Cardiac muscle cell (in vitro differentiated cells and primary cell): ENCODE results near the gene TFR2. TPM values are rescaled to one million over a fixed set of nuclear protein-coding genes. Genes with fewer than 3 reads are reported as not detected.
A peak's percentile ranks its signal among the peaks of the same experiment; 100 is the strongest.

ENCODE experiments used
- DNase-seq, 2 donors: peaks; one replicate each; pipeline versions ENCODE4 v3.0.0 to v3.0.0-alpha.2; 2010 to 2017; ENCODE audit warnings: low read depth in 1 of 2, low spot score in 1 of 2
- H3K27ac ChIP-seq: fragments of 200-600 bp; sonication (generic); 2 replicates; pipeline ENCODE4 v1.5.1; 2016
- H3K27me3 ChIP-seq: fragments of 200-600 bp; sonication (generic); 2 replicates; pipeline ENCODE4 v1.6.0; 2016; ENCODE audit warnings: control low read depth
- H3K36me3 ChIP-seq: fragments of 200-600 bp; sonication (generic); 2 replicates; pipeline ENCODE4 v1.5.1; 2016; ENCODE audit warnings: control low read depth
- H3K4me1 ChIP-seq: fragments of 200-600 bp; sonication (generic); 2 replicates; pipeline ENCODE4 v1.8.1; 2017; ENCODE audit warnings: low read depth, mild to moderate bottlenecking, mixed run types
- H3K4me3 ChIP-seq: fragments of 200-600 bp; sonication (generic); 2 replicates; pipeline ENCODE4 v1.5.1; 2016; ENCODE audit warnings: mild to moderate bottlenecking
- H3K9me3 ChIP-seq: fragments of 200-600 bp; sonication (generic); 2 replicates; pipeline ENCODE4 v1.5.1; 2017; ENCODE audit warnings: low read depth, mild to moderate bottlenecking, control low read depth
- polyA plus RNA-seq: library from polyadenylated mRNA; unstranded; fragments of >200 nt; fragmentation: Nextera tagmentation; extraction: Ambion mirVana; gene quantifications from 2 replicates; pipeline ENCODE4 v1.2.1, GENCODE V29; 2016
- total RNA-seq: library from RNA; depleted of rRNA; stranded (reverse); fragments of >200 nt; gene quantifications from 2 replicates; pipeline ENCODE4 v1.2.3, GENCODE V29; 2016
- TF ChIP-seq, protein P1 (sequence below): IDR thresholded peaks from 2 replicates; pipeline ENCODE4 v1.5.1; 2012; ENCODE audit warnings: low read depth, mild to moderate bottlenecking, low read length

TFR2 gene
- total and polyA plus RNA-seq, 2 experiments from 2014 or later = 0.89 TPM; not detected in 1

- H3K4me1 ChIP-seq = peaks cover 4% of the 10 kb centered on the region
- H3K9me3 ChIP-seq = no peaks in the 10 kb centered on the region
- H3K4me3 ChIP-seq = no peak overlapping the region
- TF ChIP-seq, protein P1, sequence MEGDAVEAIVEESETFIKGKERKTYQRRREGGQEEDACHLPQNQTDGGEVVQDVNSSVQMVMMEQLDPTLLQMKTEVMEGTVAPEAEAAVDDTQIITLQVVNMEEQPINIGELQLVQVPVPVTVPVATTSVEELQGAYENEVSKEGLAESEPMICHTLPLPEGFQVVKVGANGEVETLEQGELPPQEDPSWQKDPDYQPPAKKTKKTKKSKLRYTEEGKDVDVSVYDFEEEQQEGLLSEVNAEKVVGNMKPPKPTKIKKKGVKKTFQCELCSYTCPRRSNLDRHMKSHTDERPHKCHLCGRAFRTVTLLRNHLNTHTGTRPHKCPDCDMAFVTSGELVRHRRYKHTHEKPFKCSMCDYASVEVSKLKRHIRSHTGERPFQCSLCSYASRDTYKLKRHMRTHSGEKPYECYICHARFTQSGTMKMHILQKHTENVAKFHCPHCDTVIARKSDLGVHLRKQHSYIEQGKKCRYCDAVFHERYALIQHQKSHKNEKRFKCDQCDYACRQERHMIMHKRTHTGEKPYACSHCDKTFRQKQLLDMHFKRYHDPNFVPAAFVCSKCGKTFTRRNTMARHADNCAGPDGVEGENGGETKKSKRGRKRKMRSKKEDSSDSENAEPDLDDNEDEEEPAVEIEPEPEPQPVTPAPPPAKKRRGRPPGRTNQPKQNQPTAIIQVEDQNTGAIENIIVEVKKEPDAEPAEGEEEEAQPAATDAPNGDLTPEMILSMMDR = no peak
- no peaks in the 10 kb centered on the region for H3K27me3 ChIP-seq
- H3K36me3 ChIP-seq = peaks cover 28% of the 10 kb centered on the region
- no peak overlapping the region for H3K27ac ChIP-seq
- no peak for DNase-seq
Measured at GRCh38 chr7:100676501-100677306, 35.4 kb upstream of the TFR2 start.

DNA sequence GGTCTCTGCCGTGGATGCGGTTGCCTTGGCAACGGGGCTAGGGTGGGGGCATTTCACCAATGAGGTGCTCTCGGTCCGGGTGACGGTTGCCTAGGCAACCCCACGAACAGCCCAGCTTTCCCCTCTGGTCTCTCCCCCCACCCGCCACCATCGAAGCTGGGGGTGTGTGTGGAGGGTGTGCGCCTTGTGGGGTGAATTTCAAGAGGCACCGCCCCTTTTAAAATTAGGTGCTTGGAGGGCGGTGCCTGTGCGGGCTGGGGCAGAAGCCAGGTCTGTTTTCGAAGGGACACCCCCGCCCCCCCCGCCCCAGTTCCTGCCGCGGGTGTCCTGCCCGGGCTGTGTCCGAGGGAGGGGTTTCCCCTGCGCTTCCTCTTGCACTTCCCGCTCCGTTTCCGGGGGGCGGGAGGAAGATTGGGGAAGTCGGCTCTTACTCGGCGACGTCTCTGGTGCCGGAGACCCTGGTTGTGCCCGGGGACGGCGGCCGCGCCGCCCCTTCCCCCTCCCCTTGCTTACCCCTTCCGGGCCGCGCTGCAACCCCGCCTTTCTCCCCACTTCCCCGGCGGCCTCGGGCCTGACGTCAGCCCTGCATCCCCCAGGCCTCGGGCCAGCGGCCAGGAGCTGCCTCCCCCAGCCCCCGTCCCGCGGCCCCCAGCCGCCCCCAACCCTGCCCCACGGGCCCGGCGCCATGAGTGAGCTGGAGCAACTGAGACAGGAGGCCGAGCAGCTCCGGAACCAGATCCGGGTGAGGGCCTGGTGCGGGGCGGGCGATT, 34.4 kb upstream of the TFR2 start:
- DNase-seq = peak; percentile 34 to 76
- Histone ChIP-seq H3K27me3 (no peaks in the 10 kb centered on the region), H3K9me3 (no peaks in the 10 kb centered on the region), H3K4me3 (peak overlapping the region; percentile 96), H3K27ac (no peak overlapping the region), H3K36me3 (peaks cover 22% of the 10 kb centered on the region), H3K4me1 (peaks cover 4% of the 10 kb centered on the region)
- TF ChIP-seq, protein P1 = no peak

- Histone ChIP-seq H3K36me3 (peaks cover 21% of the 10 kb centered on the region), H3K4me1 (peaks cover 4% of the 10 kb centered on the region), H3K4me3 (peak overlapping the region; percentile 96), H3K9me3 (no peaks in the 10 kb centered on the region), H3K27me3 (peaks cover 5% of the 10 kb centered on the region), H3K27ac (no peak overlapping the region)
- TF ChIP-seq, protein P1 = no peak
- DNase-seq = peak in 1 of 2 donors; percentile 58
Measured at GRCh38 chr7:100675105-100675451, 33.7 kb upstream of the TFR2 start.

DNA sequence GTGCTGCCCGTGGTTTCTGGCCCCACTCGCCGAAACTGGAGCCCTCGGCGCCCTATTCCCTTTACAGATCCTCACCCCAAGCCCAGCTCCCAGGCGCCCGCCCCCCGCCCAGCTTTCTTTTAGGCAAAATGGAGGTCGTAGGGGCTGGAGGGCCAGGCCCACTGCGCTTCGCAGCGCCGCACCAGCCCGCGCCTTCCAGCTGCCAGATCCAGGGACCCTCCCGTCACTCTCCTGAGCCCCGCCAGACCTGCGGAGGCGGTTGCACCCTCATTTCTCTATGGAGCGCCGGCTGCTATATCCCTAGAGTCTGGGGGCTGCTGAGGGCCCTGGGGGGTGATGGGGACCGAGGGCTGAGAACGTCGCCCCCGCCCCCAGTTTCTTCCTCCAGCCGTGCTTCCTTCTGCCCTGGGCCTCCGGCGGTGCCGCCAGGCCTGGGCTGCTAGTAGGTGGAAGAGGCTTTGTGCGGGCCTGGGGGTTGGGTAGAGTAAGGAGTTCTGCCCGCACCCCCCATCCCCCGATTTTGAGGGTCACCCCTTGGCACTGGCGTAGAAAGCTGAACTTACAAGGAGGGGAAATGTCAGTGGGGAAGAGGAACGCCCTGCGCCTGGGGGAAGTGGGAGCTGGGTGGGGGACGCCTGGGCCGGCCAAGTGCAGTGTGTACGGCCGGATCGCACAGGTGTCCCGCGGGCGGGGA, 33.2 kb upstream of the TFR2 start:
- TF ChIP-seq, protein P1 = no peak
- peak overlapping the region; percentile 74 for H3K27ac ChIP-seq
- H3K9me3 ChIP-seq = no peaks in the 10 kb centered on the region
- peaks cover 21% of the 10 kb centered on the region for H3K36me3 ChIP-seq
- DNase-seq = peak in 1 of 2 donors; percentile 63
- peaks cover 4% of the 10 kb centered on the region for H3K4me1 ChIP-seq
- H3K4me3 ChIP-seq = peak overlapping the region; percentile 96
- H3K27me3 ChIP-seq = peaks cover 10% of the 10 kb centered on the region

- peak overlapping the region; percentile 96 for H3K4me3 ChIP-seq
- TF ChIP-seq, protein P1 = no peak
- no peak for DNase-seq
- H3K9me3 ChIP-seq = no peaks in the 10 kb centered on the region
- H3K36me3 ChIP-seq = peaks cover 16% of the 10 kb centered on the region
- H3K4me1 ChIP-seq = peaks cover 4% of the 10 kb centered on the region
- H3K27ac ChIP-seq = peak overlapping the region; percentile 74
- H3K27me3 ChIP-seq = peaks cover 11% of the 10 kb centered on the region
Measured at GRCh38 chr7:100673942-100674410, 32.6 kb upstream of the TFR2 start.
